HG03432 (cell line): ENCODE results near the gene PDIA6.
"Not testable (repeated sequence)": the region's sequence is repeated elsewhere in the genome, so short reads cannot be mapped to it uniquely, and the experiment has no call there.

Source experiments
- ATAC-seq: cut with Tn5 transposase; IDR thresholded peaks from one replicate; pipeline ENCODE4 v1.9.1; 2021; ENCODE audit warnings: mild to moderate bottlenecking, moderate library complexity; ENCODE audit not compliant: unreplicated experiment

PDIA6 gene

GRCh38 chr2:10783421-10783820 lies 29.2 kb downstream of the PDIA6 start:
- ATAC-seq, result no peak

GRCh38 chr2:10781746-10782145 lies 30.8 kb downstream of the PDIA6 start:
- no peak for ATAC-seq

- not testable (repeated sequence) for ATAC-seq
These were observed 31.8 kb downstream of the PDIA6 start for GRCh38 chr2:10780821-10781220.

- no peak for ATAC-seq
These were observed 32.1 kb downstream of the PDIA6 start for GRCh38 chr2:10780491-10780820.

- ATAC-seq, result no peak
These were observed 32.7 kb downstream of the PDIA6 start for GRCh38 chr2:10779776-10780490.

- no peak for ATAC-seq
These were observed 33.9 kb downstream of the PDIA6 start for GRCh38 chr2:10778724-10779115.

- no peak for ATAC-seq
These were observed 34.5 kb downstream of the PDIA6 start for GRCh38 chr2:10777842-10778723.

- no peak for ATAC-seq
These were observed 35.3 kb downstream of the PDIA6 start for GRCh38 chr2:10777111-10777841.

GRCh38 chr2:10776231-10776977 lies 36.2 kb downstream of the PDIA6 start:
- no peak for ATAC-seq

- no peak for ATAC-seq
These were observed 36.8 kb downstream of the PDIA6 start for GRCh38 chr2:10775831-10776230.

- no peak for ATAC-seq
These were observed 37.4 kb downstream of the PDIA6 start for GRCh38 chr2:10775021-10775780.

- no peak for ATAC-seq
These were observed 38.2 kb downstream of the PDIA6 start for GRCh38 chr2:10774394-10774793.

GRCh38 chr2:10773821-10774341 lies 38.7 kb downstream of the PDIA6 start:
- ATAC-seq, result no peak

GRCh38 chr2:10772868-10773215 lies 39.7 kb downstream of the PDIA6 start:
- no peak for ATAC-seq

GRCh38 chr2:10772201-10772867 lies 40.3 kb downstream of the PDIA6 start:
- ATAC-seq, result no peak

GRCh38 chr2:10771786-10772185 lies 40.8 kb downstream of the PDIA6 start:
- ATAC-seq, result no peak

GRCh38 chr2:10770956-10771750 lies 41.4 kb downstream of the PDIA6 start:
- no peak for ATAC-seq

GRCh38 chr2:10768063-10768507 lies 44.5 kb downstream of the PDIA6 start:
- ATAC-seq, result no peak

GRCh38 chr2:10765914-10766313 lies 46.7 kb downstream of the PDIA6 start:
- no peak for ATAC-seq
